ENCODE measurements around the gene HSPA12B.
A peak's percentile ranks its signal among the peaks of the same experiment; 100 is the strongest.
"Not testable (repeated sequence)": the region's sequence is repeated elsewhere in the genome, so short reads cannot be mapped to it uniquely, and the experiment has no call there.

Gene HSPA12B

DNA sequence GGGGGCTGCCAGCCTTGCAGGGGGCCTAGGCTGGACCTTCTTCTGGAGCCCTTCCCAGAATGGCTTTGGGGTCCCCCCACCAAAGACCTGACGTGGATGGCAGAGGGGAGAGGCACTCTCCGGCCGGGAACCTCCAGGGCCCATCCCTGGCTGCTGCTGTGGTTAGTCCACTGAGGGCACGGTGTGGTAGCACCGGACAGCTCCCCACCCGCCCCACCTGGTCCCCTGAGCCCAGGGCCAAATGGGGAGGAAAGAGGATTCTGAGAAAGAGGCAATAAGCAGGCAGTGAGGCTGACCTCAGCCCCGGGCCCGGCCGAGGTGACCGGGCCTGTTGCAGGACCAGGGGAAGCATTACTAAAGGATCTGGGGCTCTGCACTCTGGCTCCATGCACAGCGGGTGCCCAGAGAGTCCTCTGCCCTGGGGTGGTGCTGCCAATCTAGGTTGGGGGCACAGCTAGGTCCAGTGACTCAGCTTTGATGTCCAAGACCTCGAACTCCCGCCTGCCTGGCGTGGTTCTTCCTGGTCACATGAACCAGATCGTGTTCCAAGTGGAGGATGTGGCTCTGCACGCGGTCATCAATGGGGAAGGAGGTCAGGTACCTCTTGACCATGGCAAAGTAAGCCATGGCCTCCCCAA is 51.9 kb downstream of the HSPA12B start:
- no peaks in the 10 kb centered on the region for H3K9me3 ChIP-seq
- no peak overlapping the region for H3K4me3 ChIP-seq

DNA sequence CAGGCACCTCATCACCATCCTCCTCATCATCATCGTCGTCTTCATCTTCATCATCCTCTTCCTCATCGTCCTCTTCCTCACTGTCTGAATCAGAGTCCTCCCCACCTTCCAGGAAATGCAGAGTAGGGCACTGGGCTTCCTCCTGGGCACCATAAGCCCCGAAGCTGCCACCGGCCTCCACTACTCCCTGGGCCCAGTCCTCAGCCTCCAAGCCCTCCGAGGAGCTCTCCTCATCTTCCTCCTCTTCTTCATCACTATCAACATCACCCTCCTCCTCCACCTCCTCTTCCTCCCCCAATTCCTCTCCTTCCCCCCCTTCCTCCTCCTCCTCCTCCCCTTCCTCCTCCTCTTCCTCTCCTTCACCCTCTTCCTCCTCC is 52.4 kb downstream of the HSPA12B start:
- TF ChIP-seq Cebpa-rat (IDR thresholded peaks at IDR 0.05): no peak
- peaks cover 19% of the 10 kb centered on the region for H3K36me3 ChIP-seq
- peaks cover 52% of the 10 kb centered on the region for H3K4me1 ChIP-seq
- H3K4me3 ChIP-seq: peak overlapping the region; percentile 89; the same call in 1 of the 2 replicates
- H4K20me1 ChIP-seq: peaks cover 57% of the 10 kb centered on the region
- H3K27ac ChIP-seq: no peak overlapping the region
- peaks cover 12% of the 10 kb centered on the region for H3K27me3 ChIP-seq
- H3K4me2 ChIP-seq: peak overlapping the region; percentile 92
- H3K9me3 ChIP-seq: no peaks in the 10 kb centered on the region
- no peak overlapping the region for H3K9ac ChIP-seq

More for the DNA sequence above, 51.9 kb downstream of the HSPA12B start:
- Histone ChIP-seq H3K27ac (no peak overlapping the region), H4K20me1 (peaks cover 57% of the 10 kb centered on the region), H3K36me3 (peaks cover 19% of the 10 kb centered on the region), H3K4me1 (peaks cover 52% of the 10 kb centered on the region), H3K4me2 (peak overlapping the region; percentile 92), H3K27me3 (peaks cover 18% of the 10 kb centered on the region), H3K9ac (no peak overlapping the region)
- no peak for TF ChIP-seq Cebpa-rat (IDR thresholded peaks at IDR 0.05)

DNA sequence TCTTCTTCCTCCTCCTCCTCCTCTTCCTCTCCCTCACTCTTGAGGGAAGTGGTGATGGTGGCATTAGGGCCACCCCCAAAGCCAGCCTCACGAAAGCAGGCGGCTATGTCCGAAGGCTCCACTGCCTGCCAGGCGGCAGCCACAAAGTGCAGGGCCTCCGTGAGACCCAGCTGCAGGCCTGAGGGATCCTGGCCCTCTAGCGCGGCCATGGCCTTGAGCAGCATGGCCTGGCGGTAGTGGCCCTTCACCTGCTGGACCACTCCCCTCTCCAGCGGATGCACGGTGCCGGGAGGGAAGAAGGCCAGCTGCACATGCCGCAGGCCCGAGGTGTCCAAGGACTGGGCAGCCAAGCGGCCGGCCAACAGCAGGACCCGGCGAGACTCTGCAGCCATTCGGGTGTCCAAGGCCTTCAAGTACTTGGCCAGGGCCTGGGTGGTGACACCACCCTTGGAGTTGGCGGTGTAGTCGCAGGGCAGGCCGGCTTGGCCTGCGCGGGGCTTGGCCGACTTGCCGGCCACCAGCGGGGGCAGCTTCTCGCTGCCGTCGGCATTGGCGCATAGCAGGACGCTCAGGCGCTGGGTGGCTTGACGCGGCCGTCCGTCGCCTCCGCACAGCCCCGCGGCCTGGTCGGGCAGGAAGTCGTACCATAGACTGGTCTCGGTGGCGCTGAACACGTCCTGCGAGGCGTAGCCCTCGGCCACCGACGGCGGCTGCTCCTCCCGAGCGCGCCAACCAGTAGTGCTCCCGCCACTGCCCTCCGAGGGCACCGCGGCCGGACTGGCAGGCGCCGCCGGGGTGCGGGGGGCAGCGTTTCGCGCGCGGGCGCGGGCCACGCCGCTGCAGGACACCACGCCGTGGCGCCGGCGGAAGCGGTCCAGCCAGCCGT is 53.0 kb downstream of the HSPA12B start:
- peaks cover 19% of the 10 kb centered on the region for H3K36me3 ChIP-seq
- peak overlapping the region; percentile 92 for H3K27ac ChIP-seq
- H3K9ac ChIP-seq: peak overlapping the region; percentile 93
- TF ChIP-seq Cebpa-rat (IDR thresholded peaks at IDR 0.05): no peak
- peaks cover 50% of the 10 kb centered on the region for H3K4me1 ChIP-seq
- H3K9me3 ChIP-seq: no peaks in the 10 kb centered on the region
- H4K20me1 ChIP-seq: peaks cover 54% of the 10 kb centered on the region
- peak overlapping the region; percentile 89 for H3K4me3 ChIP-seq
- peaks cover 6% of the 10 kb centered on the region for H3K27me3 ChIP-seq
- H3K4me2 ChIP-seq: peak overlapping the region; percentile 92

- Histone ChIP-seq H3K27me3 (no peaks in the 10 kb centered on the region; the same call in 1 of the 2 replicates), H3K4me2 (peak overlapping the region; percentile 92), H4K20me1 (peaks cover 48% of the 10 kb centered on the region), H3K36me3 (peaks cover 19% of the 10 kb centered on the region), H3K4me1 (peaks cover 44% of the 10 kb centered on the region), H3K9ac (peak overlapping the region; percentile 93), H3K4me3 (peak overlapping the region; percentile 89), H3K27ac (peak overlapping the region; percentile 92), H3K9me3 (no peaks in the 10 kb centered on the region)
- no peak for TF ChIP-seq Cebpa-rat (IDR thresholded peaks at IDR 0.05)
These were observed 53.6 kb downstream of the HSPA12B start for GRCh38 chr20:3786126-3786484.

DNA sequence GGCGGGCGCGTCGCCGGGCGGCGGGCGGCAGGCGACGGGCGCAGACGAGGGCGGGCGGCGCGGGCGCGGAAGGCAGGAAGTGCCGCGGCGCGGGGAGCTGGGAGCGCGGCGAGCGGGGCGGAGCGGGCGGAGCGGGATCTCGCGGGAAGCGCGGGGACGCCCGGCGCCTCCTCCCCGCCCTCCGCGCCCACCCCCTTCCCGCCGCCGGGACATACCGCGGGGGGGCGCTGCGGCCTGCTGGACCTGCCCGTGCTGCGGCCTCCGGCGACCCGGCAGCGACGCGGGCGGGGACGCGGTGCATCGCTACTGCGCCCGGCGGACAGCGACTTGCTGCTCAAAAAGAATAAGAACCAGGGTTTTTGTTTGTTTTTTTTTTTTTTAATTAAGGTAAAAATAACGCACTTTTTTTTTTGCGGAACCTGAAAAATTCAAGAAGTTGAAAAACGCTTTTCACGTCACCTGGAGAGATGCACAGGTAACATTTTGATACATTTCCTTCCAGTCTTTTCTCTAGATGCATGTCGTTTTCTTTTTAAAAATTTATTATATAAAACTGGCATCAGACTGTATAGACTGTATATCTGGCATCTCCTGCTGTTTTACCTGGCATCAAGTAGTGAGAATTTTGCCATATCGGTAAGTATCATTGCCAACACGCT is 54.3 kb downstream of the HSPA12B start, which contains the start of gene CENPB:
TSS of gene CENPB (minus strand) at position 76 of the 659 bp plus-strand sequence. CDS start 257 bp downstream, outside the sequence.
- TF ChIP-seq Cebpa-rat (IDR thresholded peaks at IDR 0.05): no peak
- H4K20me1 ChIP-seq: peaks cover 43% of the 10 kb centered on the region
- peaks cover 38% of the 10 kb centered on the region for H3K4me1 ChIP-seq
- peaks cover 19% of the 10 kb centered on the region for H3K36me3 ChIP-seq
- H3K27ac ChIP-seq: peak within 1 kb of the TSS; percentile 92
- peak within 1 kb of the TSS; percentile 92 for H3K4me2 ChIP-seq
- peak within 1 kb of the TSS; percentile 93 for H3K9ac ChIP-seq
- no peaks in the 10 kb centered on the region for H3K27me3 ChIP-seq
- no peaks in the 10 kb centered on the region for H3K9me3 ChIP-seq
- peak within 1 kb of the TSS; percentile 89 for H3K4me3 ChIP-seq

DNA sequence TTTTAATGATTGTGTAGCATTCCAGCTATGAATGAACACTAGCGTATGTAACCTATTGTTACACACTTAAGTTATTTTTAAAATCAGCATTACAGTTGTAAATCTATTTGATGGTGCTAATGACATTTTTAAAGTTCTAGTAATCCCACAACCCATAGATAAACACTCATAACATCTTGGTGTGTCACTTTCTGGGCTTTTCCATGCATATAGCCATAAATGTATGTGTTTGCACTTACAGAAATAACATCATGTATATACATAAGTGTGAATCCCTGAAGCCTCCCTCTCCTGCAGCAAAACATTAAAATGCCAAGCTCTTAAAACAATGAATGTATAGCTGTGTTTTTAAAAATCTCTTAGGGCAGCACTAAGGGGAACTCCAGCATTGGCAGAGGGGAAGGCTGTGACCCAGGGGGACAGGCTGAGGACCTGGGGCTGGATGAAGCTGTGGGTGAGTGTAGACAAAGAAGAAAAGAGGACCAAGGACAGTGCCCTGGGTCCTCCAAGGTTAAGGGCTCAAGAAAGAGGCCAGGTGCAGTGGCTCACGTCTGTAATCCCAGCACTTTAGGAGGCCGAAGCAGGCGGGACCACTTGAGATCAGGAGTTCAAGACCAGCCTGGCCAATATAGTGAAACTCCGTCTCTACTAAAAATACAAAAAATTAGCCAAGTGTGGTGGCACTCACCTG is 55.0 kb downstream of the HSPA12B start:
- Histone ChIP-seq H3K4me2 (peak overlapping the region; percentile 76), H4K20me1 (peaks cover 36% of the 10 kb centered on the region), H3K27ac (0 out of 2 replicates have a peak overlapping the region, but pooled peaks have one; percentile 18), H3K4me3 (peak overlapping the region; percentile 89), H3K36me3 (peaks cover 19% of the 10 kb centered on the region), H3K4me1 (peaks cover 38% of the 10 kb centered on the region), H3K9ac (peak overlapping the region; percentile 93), H3K9me3 (no peaks in the 10 kb centered on the region), H3K27me3 (no peaks in the 10 kb centered on the region)
- no peak for TF ChIP-seq Cebpa-rat (IDR thresholded peaks at IDR 0.05)

- H3K36me3 ChIP-seq: peaks cover 14% of the 10 kb centered on the region
- peaks cover 34% of the 10 kb centered on the region for H3K4me1 ChIP-seq
- no peaks in the 10 kb centered on the region for H3K9me3 ChIP-seq
- TF ChIP-seq Cebpa-rat (IDR thresholded peaks at IDR 0.05): no peak
- H3K27ac ChIP-seq: no peak overlapping the region
- H3K27me3 ChIP-seq: no peaks in the 10 kb centered on the region
- peaks cover 24% of the 10 kb centered on the region for H4K20me1 ChIP-seq
- no peak overlapping the region for H3K4me2 ChIP-seq
- H3K4me3 ChIP-seq: no peak overlapping the region
- no peak overlapping the region for H3K9ac ChIP-seq
These were observed 56.2 kb downstream of the HSPA12B start for GRCh38 chr20:3788685-3789155.

GRCh38 chr20:3789201-3789600 is 56.7 kb downstream of the HSPA12B start:
- peaks cover 31% of the 10 kb centered on the region for H3K4me1 ChIP-seq
- peaks cover 12% of the 10 kb centered on the region for H3K36me3 ChIP-seq
- peaks cover 19% of the 10 kb centered on the region for H4K20me1 ChIP-seq
- H3K9me3 ChIP-seq, H3K4me2 ChIP-seq, H3K27ac ChIP-seq, H3K9ac ChIP-seq, H3K27me3 ChIP-seq, H3K4me3 ChIP-seq: not testable (repeated sequence)

DNA sequence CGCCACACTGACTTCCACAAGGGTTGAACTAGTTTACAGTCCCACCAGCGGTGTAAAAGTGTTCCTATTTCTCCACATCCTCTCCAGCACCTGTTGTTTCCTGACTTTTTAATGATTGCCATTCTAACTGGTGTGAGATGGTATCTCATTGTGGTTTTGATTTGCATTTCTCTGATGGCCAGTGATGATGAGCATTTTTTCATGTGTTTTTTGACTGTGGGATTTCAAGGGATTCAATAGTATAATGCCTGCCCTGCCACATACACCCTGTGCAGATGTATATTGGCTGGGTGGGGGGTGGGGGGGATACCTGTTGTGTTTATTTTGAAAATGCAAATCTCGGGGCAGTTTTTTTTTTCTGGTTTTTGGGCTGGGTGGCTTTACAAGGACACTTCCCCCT is 61.7 kb downstream of the HSPA12B start:
- H4K20me1 ChIP-seq, H3K9ac ChIP-seq, H3K4me2 ChIP-seq, H3K4me3 ChIP-seq, H3K9me3 ChIP-seq, H3K27ac ChIP-seq, H3K27me3 ChIP-seq: not testable (repeated sequence)
- Histone ChIP-seq H3K4me1 (peaks cover 37% of the 10 kb centered on the region), H3K36me3 (peaks cover 13% of the 10 kb centered on the region)
